B cell (primary cell): ENCODE results near the gene MAMDC4. TPM values are rescaled to one million over a fixed set of nuclear protein-coding genes. Genes with fewer than 3 reads are reported as not detected.
"Not testable (repeated sequence)": the region's sequence is repeated elsewhere in the genome, so short reads cannot be mapped to it uniquely, and the experiment has no call there.

ENCODE experiments used
- ATAC-seq: fragments of 200-7000 bp; cut with Tn5 transposase; one replicate; pipeline ENCODE4 v1.10.0; 2021; ENCODE audit warnings: low read depth, mild to moderate bottlenecking, moderate number of reproducible peaks, moderate library complexity
- CTCF ChIA-PET: fragments of 350-600 bp; sonication (Branson Sonifier 250); formaldehyde crosslinking; loops from one replicate; lab custom pipeline; 2021; ENCODE audit warnings: antibody characterized with exemption, inconsistent platforms; lab: Charles Lee
- POLR2A ChIA-PET: fragments of 350-600 bp; sonication (Branson Sonifier 250); formaldehyde crosslinking; loops from one replicate; lab custom pipeline; 2021; ENCODE audit warnings: antibody characterized with exemption; lab: Charles Lee
- DNase-seq: peaks from one replicate; pipeline ENCODE4 v3.0.0; 2013
- H2AFZ ChIP-seq: 2 replicates; pipeline ENCODE4 v1.6.1; 2012; ENCODE audit warnings: mild to moderate bottlenecking, low read depth, low read length; ENCODE audit not compliant: insufficient read depth, poor library complexity, severe bottlenecking
- H3K27ac ChIP-seq, 2 donors: 1 replicate in 1 of 2; 2 replicates in 1 of 2; pipeline ENCODE4 v1.5.1; 2012 to 2013; ENCODE audit warnings: low read length in 2 of 2, mild to moderate bottlenecking in 2 of 2, moderate library complexity in 1 of 2
- H3K27me3 ChIP-seq, 4 experiments: fragments of 200-600 bp in 1 of 4; sonication (generic) in 1 of 4; replicated peaks in 1 of 4; 1 replicate in 2 of 4; 2 replicates in 2 of 4; pipeline versions ENCODE4 v1.6.1 to v1.7.0; 2013 to 2016; ENCODE audit warnings: low read length in 3 of 4, mild to moderate bottlenecking in 2 of 4, mixed read lengths in 1 of 4, moderate library complexity in 1 of 4; ENCODE audit not compliant: insufficient read depth in 4 of 4, control insufficient read depth in 3 of 4; ENCODE audit errors: control extremely low read depth in 1 of 4
- H3K36me3 ChIP-seq, 2 experiments: replicated peaks in 1 of 2; 1 replicate in 1 of 2; 2 replicates in 1 of 2; pipeline versions ENCODE4 v1.6.1 to v1.7.1; 2013; ENCODE audit warnings: low read length in 1 of 2; ENCODE audit not compliant: insufficient read depth in 2 of 2, control insufficient read depth in 1 of 2; ENCODE audit errors: control extremely low read depth in 1 of 2, extremely low read depth in 1 of 2
- H3K4me1 ChIP-seq, 2 donors: fragments of 200-600 bp in 1 of 2; sonication (generic) in 1 of 2; 1 replicate in 1 of 2; 2 replicates in 1 of 2; pipeline versions ENCODE4 v1.5.1 to v1.6.1; 2013 to 2017; ENCODE audit warnings: low read length in 2 of 2; ENCODE audit not compliant: control insufficient read depth in 2 of 2, insufficient read depth in 2 of 2
- H3K4me2 ChIP-seq: replicated peaks from 2 replicates; pipeline ENCODE3; 2012; ENCODE audit warnings: mild to moderate bottlenecking, low read depth, low read length; ENCODE audit not compliant: poor library complexity, severe bottlenecking
- H3K4me3 ChIP-seq, 5 experiments: fragments of 200-600 bp in 1 of 5; sonication (generic) in 1 of 5; 1 replicate in 3 of 5; 2 replicates in 2 of 5; pipeline versions ENCODE4 v1.5.1 to v1.7.0; 2011 to 2016; ENCODE audit warnings: low read length in 4 of 5, mild to moderate bottlenecking in 4 of 5, low read depth in 2 of 5, control low read depth in 1 of 5, moderate library complexity in 1 of 5; ENCODE audit not compliant: insufficient read depth in 1 of 5; ENCODE audit errors: control extremely low read depth in 1 of 5, extremely low read depth in 1 of 5
- H3K79me2 ChIP-seq: fragments of 200-600 bp; sonication (generic); one replicate; pipeline ENCODE4 v1.6.0; 2016; ENCODE audit warnings: low read length; ENCODE audit not compliant: control insufficient read depth, insufficient read depth
- H3K9ac ChIP-seq: fragments of 200-600 bp; sonication (generic); 2 replicates; pipeline ENCODE4 v1.6.1; 2017; ENCODE audit warnings: mild to moderate bottlenecking, low read length, moderate library complexity
- H3K9me3 ChIP-seq, 3 donors: one replicate each; pipeline versions ENCODE4 v1.6.1 to v1.7.1; 2013; ENCODE audit warnings: low read length in 2 of 3; ENCODE audit not compliant: control insufficient read depth in 2 of 3, insufficient read depth in 1 of 3; ENCODE audit errors: control extremely low read depth in 1 of 3
- H4K20me1 ChIP-seq: 2 replicates; pipeline ENCODE4 v1.6.0; 2012; ENCODE audit warnings: mild to moderate bottlenecking, low read length; ENCODE audit not compliant: insufficient read depth, control insufficient read depth, poor library complexity, severe bottlenecking
- H3K27ac Mint-ChIP-seq: one replicate; pipeline ENCODE4 v1.8.0; 2021; ENCODE audit warnings: mixed read lengths
- H3K27me3 Mint-ChIP-seq: one replicate; pipeline ENCODE4 v1.8.0; 2021; ENCODE audit warnings: mixed read lengths
- H3K4me1 Mint-ChIP-seq: one replicate; pipeline ENCODE4 v1.8.0; 2021; ENCODE audit warnings: mixed read lengths
- H3K4me3 Mint-ChIP-seq: one replicate; pipeline ENCODE4 v1.8.0; 2021; ENCODE audit warnings: mixed read lengths
- H3K9me3 Mint-ChIP-seq: one replicate; pipeline ENCODE4 v1.8.0; 2022; ENCODE audit warnings: mixed read lengths; ENCODE audit not compliant: insufficient read depth
- CTCF ChIP-seq: fragments of 200-600 bp; IDR thresholded peaks from one replicate; pipeline ENCODE4 v1.8.0; 2022; ENCODE audit warnings: antibody characterized with exemption, mild to moderate bottlenecking
- EZH2 ChIP-seq: IDR thresholded peaks from 2 replicates; pipeline ENCODE4 v1.6.1; 2012; ENCODE audit warnings: borderline replicate concordance, low read depth, mild to moderate bottlenecking, moderate library complexity, low read length; ENCODE audit not compliant: insufficient read depth, poor library complexity, severe bottlenecking
- WGBS: methylation state at CpG from one replicate; pipeline ENCODE4 v1.1.5; 2013; ENCODE audit warnings: missing lambda C conversion rate; ENCODE audit not compliant: insufficient coverage; 5-methylcytosine and 5-hydroxymethylcytosine counted together
- intact Hi-C: fragments of 100-400 bp; cut with micrococcal nuclease; formaldehyde crosslinking; loops from one replicate; pipeline ENCODE4 v1.10.0; 2022
- polyA plus RNA-seq: library from polyadenylated mRNA; depleted of rRNA; stranded (reverse); fragments of >200 nt; gene quantifications from 2 replicates; pipeline ENCODE4 v1.2.3, GENCODE V29; 2012
- total RNA-seq, 2 donors: library from RNA; stranded (reverse); fragments of 120-200 nt in 1 of 2; gene quantifications; 1 replicate in 1 of 2; 2 replicates in 1 of 2; pipeline versions ENCODE4 v1.2.3 to v1.2.4, GENCODE V29; 2013 to 2022

MAMDC4 gene
- total and polyA plus RNA-seq, 2 donors (not counting 1 experiment from before 2014, with no cell fraction given): 5.4 to 6.8 TPM

DNA sequence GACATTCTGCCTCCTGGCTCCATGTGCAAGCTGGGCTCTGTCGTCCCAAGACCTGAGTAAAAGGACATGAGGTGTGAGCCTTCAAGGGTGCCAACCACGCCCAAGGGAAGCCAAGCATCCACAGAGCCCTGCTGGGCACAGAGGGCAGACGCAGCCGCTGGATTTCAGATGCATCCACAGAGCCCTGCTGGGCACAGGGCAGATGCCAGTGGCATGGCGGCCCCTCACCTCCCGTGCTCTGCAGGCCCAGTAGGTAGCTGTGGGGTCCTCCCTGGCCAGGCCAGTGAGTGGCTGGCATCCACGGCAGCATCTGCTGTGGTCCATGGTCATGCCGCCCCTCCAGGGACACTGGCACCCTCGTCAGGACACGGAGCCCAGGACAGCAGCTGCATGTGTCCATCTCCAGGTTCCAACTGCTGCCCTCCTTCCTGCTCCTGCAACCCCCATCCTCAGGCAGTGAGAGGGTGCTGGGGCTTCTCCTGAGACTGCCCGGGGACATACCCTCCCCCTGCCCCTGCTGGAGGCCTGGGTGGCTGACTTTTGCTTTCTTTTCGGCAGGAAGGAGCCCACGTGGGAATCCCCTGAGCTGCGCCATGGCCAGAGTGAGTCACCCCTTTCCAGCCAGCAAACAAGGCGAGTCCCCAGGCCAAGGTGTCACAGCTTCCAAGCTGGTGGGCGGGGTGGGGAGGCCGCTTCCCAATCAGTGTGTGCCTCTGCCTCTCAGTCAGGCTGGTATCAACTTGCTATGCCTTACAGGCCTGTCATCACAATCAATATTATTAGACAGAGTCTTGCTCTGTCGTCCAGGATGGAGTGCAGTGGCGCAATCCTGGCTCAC is 30.2 kb downstream of the MAMDC4 start:
- H3K4me2 ChIP-seq: peak overlapping the region; percentile 87
- H3K4me1 ChIP-seq: peaks cover 26 to 34% of the 10 kb centered on the region in 2 donors
- H3K9me3 ChIP-seq: no peaks in the 10 kb centered on the region
- H3K27me3 ChIP-seq: no peaks in the 10 kb centered on the region
- DNase-seq (peak; percentile 82), ATAC-seq (peak; percentile 23)
- peak overlapping the region; percentile 66 for H3K9ac ChIP-seq
- WGBS: 38% methylated on average over 18 of the region's 19 CpGs
- TF ChIP-seq EZH2 (no peak), CTCF (no peak)
- peaks cover 23% of the 10 kb centered on the region for H3K4me1 Mint-ChIP-seq
- intact Hi-C loops: loop anchor here (1.0 to 10.0 kb wide), 5 partner anchors 16 to 322 kb away; partner anchors contain the start of genes EDF1, FBXW5, NDOR1 and PHPT1
- H2AFZ ChIP-seq: peak overlapping the region; percentile 78
- no peaks in the 10 kb centered on the region for H3K36me3 ChIP-seq
- POLR2A ChIA-PET: interaction anchor here (0.6 to 1.1 kb wide), 4 partner anchors 15 to 85 kb away, joined by 4 to 11 read pairs (median 6); no protein-coding TSS in a partner anchor
- H3K79me2 ChIP-seq: peaks cover 30% of the 10 kb centered on the region
- peak overlapping the region; percentile 85 for H3K27ac Mint-ChIP-seq
- peak overlapping the region in 4 of 5 experiments; percentile 44 to 60 (median 56) for H3K4me3 ChIP-seq
- no peaks in the 10 kb centered on the region for H3K27me3 Mint-ChIP-seq
- no peaks in the 10 kb centered on the region for H3K9me3 Mint-ChIP-seq
- H4K20me1 ChIP-seq: peaks cover 8% of the 10 kb centered on the region
- H3K4me3 Mint-ChIP-seq: peak overlapping the region; percentile 84
- CTCF ChIA-PET: interaction anchor here (0.7 to 1.7 kb wide), 5 partner anchors 16 to 182 kb away, joined by 3 to 11 read pairs (median 3); partner anchors contain the start of genes AJM1 and FBXW5
- peak overlapping the region; percentile 72 to 75 for H3K27ac ChIP-seq

DNA sequence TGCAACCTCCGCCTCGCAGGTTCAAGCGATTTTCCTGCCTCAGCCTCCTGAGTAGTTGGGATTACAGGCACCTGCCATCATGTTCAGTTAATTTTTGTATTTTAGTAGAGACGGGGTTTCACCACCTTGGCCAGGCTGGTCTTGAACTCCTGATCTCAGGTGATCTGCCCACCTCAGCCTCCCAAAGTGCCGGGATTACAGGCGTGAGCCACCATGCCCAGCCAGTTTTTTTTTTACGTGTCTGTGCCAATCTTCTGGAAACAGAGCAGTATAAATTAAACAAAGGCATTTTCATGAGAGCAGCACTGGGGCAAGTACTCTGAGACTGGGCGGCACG is 30.8 kb downstream of the MAMDC4 start:
- peak overlapping the region; percentile 87 for H3K4me2 ChIP-seq

DNA sequence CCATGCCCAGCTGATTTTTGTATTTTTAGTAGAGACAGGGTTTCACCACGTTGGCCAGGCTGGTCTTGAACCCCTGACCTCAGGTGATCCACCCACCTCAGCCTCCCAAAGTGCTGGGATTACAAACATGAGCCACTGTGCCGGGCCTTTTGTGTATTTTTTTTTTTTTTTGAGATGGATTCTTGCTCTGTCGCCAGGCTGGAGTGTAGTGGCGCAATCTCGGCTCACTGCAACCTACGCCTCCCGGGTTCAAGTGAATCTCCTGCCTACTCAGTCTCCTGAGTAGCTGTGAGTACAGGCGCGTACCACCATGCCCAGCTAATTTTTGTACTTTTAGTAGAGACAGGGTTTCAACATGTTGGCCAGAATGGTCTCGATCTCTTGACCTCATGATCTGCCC is 31.5 kb downstream of the MAMDC4 start:
- POLR2A ChIA-PET: interaction anchor here (0.7 to 4.7 kb wide), 3 partner anchors 18 to 520 kb away, joined by 4 to 23 read pairs (median 5); partner anchors contain the start of gene EDF1
- H3K27ac ChIP-seq, H2AFZ ChIP-seq, H3K4me3 ChIP-seq, H3K9me3 ChIP-seq, H3K9ac ChIP-seq, H3K27me3 Mint-ChIP-seq, H3K4me2 ChIP-seq, H3K9me3 Mint-ChIP-seq, ATAC-seq, CTCF ChIA-PET, H3K36me3 ChIP-seq, DNase-seq, H3K27me3 ChIP-seq: not testable (repeated sequence)
- H3K4me1 ChIP-seq: peaks cover 28 to 36% of the 10 kb centered on the region in 2 donors
- peaks cover 21% of the 10 kb centered on the region for H4K20me1 ChIP-seq
- H3K27ac Mint-ChIP-seq: peak overlapping the region; percentile 85
- H3K4me3 Mint-ChIP-seq: peak overlapping the region; percentile 84
- peaks cover 34% of the 10 kb centered on the region for H3K4me1 Mint-ChIP-seq
- H3K79me2 ChIP-seq: peaks cover 43% of the 10 kb centered on the region
- intact Hi-C loops: loop anchor here (10.0 kb wide), 1 partner anchor 321 kb away; the partner anchor contains the start of genes NDOR1, TMEM203 and TPRN
- 98% methylated on average over 9 of the region's 10 CpGs for WGBS

More for the DNA sequence above, 30.8 kb downstream of the MAMDC4 start:
- peak overlapping the region in 1 of 5 experiments; percentile 56 for H3K4me3 ChIP-seq
- peaks cover 36% of the 10 kb centered on the region for H3K79me2 ChIP-seq
- H3K36me3 ChIP-seq, H3K27me3 ChIP-seq, ATAC-seq, H3K9me3 Mint-ChIP-seq, DNase-seq, H3K9me3 ChIP-seq, H3K27me3 Mint-ChIP-seq: not testable (repeated sequence)
- peak overlapping the region; percentile 78 for H2AFZ ChIP-seq
- H3K4me1 ChIP-seq: peaks cover 28 to 36% of the 10 kb centered on the region in 2 donors
- H3K27ac Mint-ChIP-seq: peak overlapping the region; percentile 85
- 89% methylated on average over 8 of the region's 9 CpGs for WGBS
- peak overlapping the region; percentile 66 for H3K9ac ChIP-seq
- peak overlapping the region; percentile 72 to 75 for H3K27ac ChIP-seq
- peaks cover 27% of the 10 kb centered on the region for H3K4me1 Mint-ChIP-seq
- POLR2A ChIA-PET: interaction anchor here (0.7 kb wide), 1 partner anchor 520 kb away, joined by 5 read pairs; no protein-coding TSS in a partner anchor
- CTCF ChIA-PET: interaction anchor here (0.8 to 1.7 kb wide), 3 partner anchors 39 to 181 kb away, joined by 3 to 11 read pairs (median 3); partner anchors contain the start of genes AJM1 and FBXW5
- peaks cover 14% of the 10 kb centered on the region for H4K20me1 ChIP-seq
- intact Hi-C loops: loop anchor here (1.0 to 10.0 kb wide), 5 partner anchors 17 to 322 kb away; partner anchors contain the start of genes EDF1, FBXW5, NDOR1 and PHPT1
- H3K4me3 Mint-ChIP-seq: peak overlapping the region; percentile 84
